ENCODE measurements around the gene CATSPERD. TPM values are rescaled to one million over a fixed set of nuclear protein-coding genes. Genes with fewer than 3 reads are reported as not detected.
"Not testable (repeated sequence)": the region's sequence is repeated elsewhere in the genome, so short reads cannot be mapped to it uniquely, and the experiment has no call there.

CATSPERD gene
- total and polyA plus RNA-seq, 2 of the 4 experiments (the other 2 are of a cell fraction), result not detected

DNA sequence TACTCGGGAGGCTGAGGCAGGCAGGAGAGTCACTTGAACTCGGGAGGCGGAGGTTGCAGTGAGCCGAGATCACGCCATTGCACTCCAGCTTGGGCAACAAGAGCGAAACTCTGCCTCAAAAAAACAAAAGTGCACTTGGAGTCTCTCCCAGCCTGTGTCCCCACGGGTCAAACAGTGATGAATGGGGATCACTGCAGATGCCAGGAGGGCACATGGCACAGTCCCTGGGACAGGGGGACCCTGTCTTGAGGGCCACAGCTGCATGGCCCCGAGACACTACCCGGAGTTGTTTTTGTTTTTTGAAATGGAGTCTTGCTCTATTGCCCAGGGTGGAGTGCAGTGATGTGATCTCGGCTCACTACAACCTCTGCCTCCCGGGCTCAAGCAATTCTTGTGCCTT is 60.5 kb downstream of the CATSPERD start:
- H4K20me1 ChIP-seq (ENCODE audit: insufficient read depth, low read length); H4K8ac ChIP-seq (ENCODE audit: low read depth in 2 of 2, low read length in 2 of 2); H3K4ac ChIP-seq (ENCODE audit: low read depth, low read length); H4K5ac ChIP-seq (ENCODE audit: low read depth, low read length); H3K56ac ChIP-seq (ENCODE audit: extremely low read depth, insufficient read depth, low read length); H2BK20ac ChIP-seq (ENCODE audit: low read depth, low read length); H3K9me1 ChIP-seq (ENCODE audit: insufficient read depth, low read length); H2BK15ac ChIP-seq (ENCODE audit: low read depth, low read length); H3K4me1 ChIP-seq (ENCODE audit: control insufficient read depth, insufficient read depth, low read length); H3K23ac ChIP-seq (ENCODE audit: low read depth, low read length); H4K91ac ChIP-seq (ENCODE audit: insufficient read depth, low read depth, low read length); H2AFZ ChIP-seq (replicated peaks; ENCODE audit: low read length, poor library complexity); in situ Hi-C loops (cut with MboI; ENCODE audit: low sequenced_read_pairs); H3K14ac ChIP-seq (replicated peaks; ENCODE audit: low read depth, low read length); H2BK120ac ChIP-seq (ENCODE audit: low read depth, low read length); H2AK9ac ChIP-seq (replicated peaks; ENCODE audit: low read depth, low read length, poor library complexity); H2BK5ac ChIP-seq (ENCODE audit: low read depth, low read length, poor library complexity, severe bottlenecking); dilution Hi-C loops (cut with HindIII; ENCODE audit: low sequenced_read_pairs, unreplicated experiment); BruUV-seq (replicated peaks); H3K79me1 ChIP-seq (ENCODE audit: low read depth in 1 of 2, low read length in 2 of 2); H3K27ac ChIP-seq (ENCODE audit: insufficient read depth, low read length); ATAC-seq (ENCODE audit: low read depth); H2AK5ac ChIP-seq (ENCODE audit: low read depth, low read length); H3K9ac ChIP-seq (ENCODE audit: low read depth, low read length); H3K9me3 ChIP-seq (ENCODE audit: control insufficient read depth, insufficient read depth, low read length); DNase-seq; H3K27me3 ChIP-seq (ENCODE audit: control insufficient read depth, insufficient read depth, low read length); H3K4me2 ChIP-seq (ENCODE audit: low read depth, low read length); H3K18ac ChIP-seq (ENCODE audit: low read depth, low read length); H3K4me3 ChIP-seq (ENCODE audit: insufficient read depth, low read depth, low read length); intact Hi-C loops (cut with micrococcal nuclease): not testable (repeated sequence)
- ChIA-PET POLR2A (ENCODE audit: unreplicated experiment) (interaction anchor here (0.6 kb wide), 1 partner anchor 389 kb away, joined by 3 read pairs; no protein-coding TSS in a partner anchor), CTCF (interaction anchor here (0.6 kb wide), 1 partner anchor 1717 kb away, joined by 3 read pairs; no protein-coding TSS in a partner anchor)
- WGBS, 2 experiments (ENCODE audit: extremely low coverage in 2 of 2, insufficient read length in 1 of 2), result 94% methylated on average over 5 of the region's 11 CpGs; no CpG with 5 or more reads in 1 of the 2 experiments
- H3K36me3 ChIP-seq (ENCODE audit: control insufficient read depth, insufficient read depth, low read length), result peaks cover 13% of the 10 kb centered on the region
